ENCODE measurements around the gene DHRS1. TPM values are rescaled to one million over a fixed set of nuclear protein-coding genes. Genes with fewer than 3 reads are reported as not detected.

Gene DHRS1
- total and polyA plus RNA-seq, 2 of the 4 experiments (the other 2 are of a cell fraction) = 15.8 to 38.6 TPM

- H3K23ac ChIP-seq (ENCODE audit: low read depth, low read length) = no peak overlapping the region
- H3K4me1 ChIP-seq (ENCODE audit: control insufficient read depth, insufficient read depth, low read length) = no peaks in the 10 kb centered on the region; the same call in 1 of the 2 replicates
- H4K8ac ChIP-seq (ENCODE audit: low read depth in 2 of 2, low read length in 2 of 2) = no peak overlapping the region
- intact Hi-C loops (cut with micrococcal nuclease) (no loop called here), dilution Hi-C loops (cut with HindIII; ENCODE audit: low sequenced_read_pairs, unreplicated experiment) (no loop called here), in situ Hi-C loops (cut with MboI; ENCODE audit: low sequenced_read_pairs) (no loop called here)
- ChIA-PET POLR2A (ENCODE audit: unreplicated experiment) (no interaction called here), CTCF (no interaction called here)
- BruUV-seq (replicated peaks) = no TSS peak
- no peaks in the 10 kb centered on the region; the same call in 1 of the 2 replicates for H3K9me1 ChIP-seq (ENCODE audit: insufficient read depth, low read length)
- WGBS, 2 experiments (ENCODE audit: extremely low coverage in 2 of 2, insufficient read length in 1 of 2) = 100% methylated on average over 1 of the region's 5 CpGs; no CpG with 5 or more reads in 1 of the 2 experiments
- no peak overlapping the region for H2AFZ ChIP-seq (replicated peaks; ENCODE audit: low read length, poor library complexity)
- no peak overlapping the region for H2BK5ac ChIP-seq (ENCODE audit: low read depth, low read length, poor library complexity, severe bottlenecking)
- H2AK9ac ChIP-seq (replicated peaks; ENCODE audit: low read depth, low read length, poor library complexity) = no peak overlapping the region
- no peaks in the 10 kb centered on the region for H3K27me3 ChIP-seq (ENCODE audit: control insufficient read depth, insufficient read depth, low read length)
- no peak overlapping the region for H2BK15ac ChIP-seq (ENCODE audit: low read depth, low read length)
- H3K4me3 ChIP-seq (ENCODE audit: insufficient read depth, low read depth, low read length) = no peak overlapping the region
- no peak overlapping the region for H2AK5ac ChIP-seq (ENCODE audit: low read depth, low read length)
- no peak overlapping the region for H2BK120ac ChIP-seq (ENCODE audit: low read depth, low read length)
- DNase-seq (no peak), ATAC-seq (ENCODE audit: low read depth) (no peak)
- H4K5ac ChIP-seq (ENCODE audit: low read depth, low read length) = no peak overlapping the region
- no peaks in the 10 kb centered on the region for H3K36me3 ChIP-seq (ENCODE audit: control insufficient read depth, insufficient read depth, low read length)
- no peak overlapping the region for H3K27ac ChIP-seq (ENCODE audit: insufficient read depth, low read length)
- no peak for TF ChIP-seq ELK1 (IDR thresholded peaks at IDR 0.05; ENCODE audit: borderline replicate concordance, low read depth, low read length)
- TF ChIP-seq FOS (IDR thresholded peaks at IDR 0.05; ENCODE audit: low read depth, low read length) = no peak
- TF ChIP-seq NFE2L2 (IDR thresholded peaks at IDR 0.05; ENCODE audit: low read depth, low read length) = no peak
- TF ChIP-seq CTCF (conservative IDR thresholded peaks at IDR 0.05; ENCODE audit: low read depth, low read length) = no peak
- no peak for TF ChIP-seq BHLHE40 (IDR thresholded peaks at IDR 0.05; ENCODE audit: low read depth, low read length)
- no peak for TF ChIP-seq MAZ (IDR thresholded peaks at IDR 0.05; ENCODE audit: borderline replicate concordance, low read depth, low read length)
- no peak for TF ChIP-seq RFX5 (IDR thresholded peaks at IDR 0.05; ENCODE audit: low read depth, low read length)
- no peak for TF ChIP-seq USF2 (IDR thresholded peaks at IDR 0.05; ENCODE audit: low read depth, low read length)
- no peak for TF ChIP-seq SMC3 (IDR thresholded peaks at IDR 0.05; ENCODE audit: low read depth, low read length)
- TF ChIP-seq CHD1 (IDR thresholded peaks at IDR 0.05; ENCODE audit: low read depth, low read length) = no peak
- no peak for TF ChIP-seq RAD21 (IDR thresholded peaks at IDR 0.05; ENCODE audit: low read length)
- TF ChIP-seq CEBPB (IDR thresholded peaks at IDR 0.05; ENCODE audit: low read depth, low read length) = no peak
- no peak for TF ChIP-seq POLR2A (IDR thresholded peaks at IDR 0.05; ENCODE audit: low read depth, low read length)
- TF ChIP-seq MXI1 (IDR thresholded peaks at IDR 0.05; ENCODE audit: borderline replicate concordance, low read depth, low read length) = no peak
- H3K56ac ChIP-seq (ENCODE audit: extremely low read depth, insufficient read depth, low read length) = no peak overlapping the region
- no peak overlapping the region for H3K9ac ChIP-seq (ENCODE audit: low read depth, low read length)
- no peaks in the 10 kb centered on the region for H3K9me3 ChIP-seq (ENCODE audit: control insufficient read depth, insufficient read depth, low read length)
- no peak overlapping the region for H2BK20ac ChIP-seq (ENCODE audit: low read depth, low read length)
- H4K91ac ChIP-seq (ENCODE audit: insufficient read depth, low read depth, low read length) = no peak overlapping the region
- H3K79me1 ChIP-seq (ENCODE audit: low read depth in 1 of 2, low read length in 2 of 2) = peaks cover 3 to 13% of the 10 kb centered on the region in 2 experiments
- no peaks in the 10 kb centered on the region for H4K20me1 ChIP-seq (ENCODE audit: insufficient read depth, low read length)
- H3K4me2 ChIP-seq (ENCODE audit: low read depth, low read length) = no peak overlapping the region
- H3K18ac ChIP-seq (ENCODE audit: low read depth, low read length) = no peak overlapping the region
- H3K14ac ChIP-seq (replicated peaks; ENCODE audit: low read depth, low read length) = no peak overlapping the region
- H3K4ac ChIP-seq (ENCODE audit: low read depth, low read length) = no peak overlapping the region
Observed at GRCh38 chr14:24278424-24278823, 21.2 kb downstream of the DHRS1 start.
